Measurements from ENCODE around the gene FGF14. TPM values are rescaled to one million over a fixed set of nuclear protein-coding genes. Genes with fewer than 3 reads are reported as not detected.

FGF14 gene
- total RNA-seq, 2 experiments from 2014 or later, result not detected

- Mint-ChIP-seq H3K27ac (no peak overlapping the region), H3K4me1 (no peaks in the 10 kb centered on the region), H3K36me3 (ENCODE audit: low read depth) (no peaks in the 10 kb centered on the region), H3K27me3 (peaks cover 7% of the 10 kb centered on the region), H3K9me3 (ENCODE audit: low read depth) (no peaks in the 10 kb centered on the region), H3K4me3 (no peak overlapping the region)
- intact Hi-C loops (cut with DNase I, micrococcal nuclease), result no loop called here
- ATAC-seq (no peak), DNase-seq (no peak)
- ChIA-PET CTCF (no interaction called here), POLR2A (no interaction called here)
These were observed 165.0 kb downstream of the FGF14 start for GRCh38 chr13:102236830-102237229.

DNA sequence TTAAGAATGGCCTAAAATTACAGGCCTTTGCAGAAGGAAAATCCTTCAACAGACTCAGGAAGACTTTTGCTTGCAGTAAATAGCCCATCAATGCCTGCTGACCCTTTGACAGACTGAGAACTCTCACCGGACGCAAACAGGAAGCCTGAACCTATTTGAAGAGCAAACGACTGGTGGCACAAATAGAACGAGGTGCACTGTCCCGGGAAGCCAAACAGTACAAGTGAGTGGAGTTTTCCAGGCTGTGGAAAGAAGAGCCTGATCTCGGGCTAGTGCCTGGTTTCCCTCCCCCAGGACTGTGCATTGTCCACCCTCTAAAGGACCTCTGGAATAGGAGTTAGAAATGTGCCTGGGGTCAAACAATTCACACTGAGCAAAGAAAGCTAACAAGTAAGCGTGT, 165.5 kb downstream of the FGF14 start:
- POLR2A ChIA-PET, result interaction anchor here (0.6 kb wide), 1 partner anchor 412 kb away, joined by 3 read pairs; no protein-coding TSS in a partner anchor
- no peak for ATAC-seq
- Mint-ChIP-seq H3K9me3 (ENCODE audit: low read depth) (no peaks in the 10 kb centered on the region), H3K27ac (no peak overlapping the region), H3K4me1 (no peaks in the 10 kb centered on the region), H3K27me3 (peaks cover 7% of the 10 kb centered on the region), H3K36me3 (ENCODE audit: low read depth) (no peaks in the 10 kb centered on the region), H3K4me3 (no peak overlapping the region)
- no peak for DNase-seq
- intact Hi-C loops (cut with DNase I, micrococcal nuclease), result no loop called here
- CTCF ChIA-PET, result no interaction called here

- H3K27ac Mint-ChIP-seq, result no peak overlapping the region
- H3K4me3 Mint-ChIP-seq, result no peak overlapping the region
- ChIA-PET POLR2A (interaction anchor here (0.6 kb wide), 1 partner anchor 413 kb away, joined by 3 read pairs; no protein-coding TSS in a partner anchor), CTCF (no interaction called here)
- ATAC-seq (no peak), DNase-seq (no peak)
- peaks cover 7% of the 10 kb centered on the region for H3K27me3 Mint-ChIP-seq
- no peaks in the 10 kb centered on the region for H3K36me3 Mint-ChIP-seq (ENCODE audit: low read depth)
- H3K9me3 Mint-ChIP-seq (ENCODE audit: low read depth), result no peaks in the 10 kb centered on the region
- no peaks in the 10 kb centered on the region for H3K4me1 Mint-ChIP-seq
- intact Hi-C loops (cut with DNase I, micrococcal nuclease), result no loop called here
These were observed 166.2 kb downstream of the FGF14 start for GRCh38 chr13:102235689-102236088.

DNA sequence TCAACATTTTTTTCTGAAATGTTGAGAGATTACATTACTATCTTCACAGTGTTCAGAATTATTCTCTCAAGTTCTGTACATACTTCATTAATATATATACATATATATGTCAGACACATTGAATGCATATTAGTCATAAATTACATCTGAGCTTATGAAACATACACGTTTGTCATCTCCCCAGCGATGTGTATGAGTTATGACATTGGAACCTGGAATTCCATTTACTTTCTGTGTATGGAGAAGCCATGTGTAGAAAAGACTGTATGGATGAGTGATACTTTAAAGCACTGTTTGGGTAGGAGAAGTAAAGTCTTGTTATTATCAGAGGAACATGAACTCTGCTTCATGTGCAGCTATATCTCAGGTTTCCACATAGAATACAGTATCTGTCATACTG, 167.2 kb downstream of the FGF14 start:
- H3K27ac Mint-ChIP-seq, result no peak overlapping the region
- ChIA-PET POLR2A (no interaction called here), CTCF (no interaction called here)

GRCh38 chr13:102233566-102234208, 168.2 kb downstream of the FGF14 start:
- Mint-ChIP-seq H3K4me3 (no peak overlapping the region), H3K4me1 (no peaks in the 10 kb centered on the region), H3K9me3 (ENCODE audit: low read depth) (no peaks in the 10 kb centered on the region), H3K36me3 (ENCODE audit: low read depth) (no peaks in the 10 kb centered on the region), H3K27me3 (peaks cover 7% of the 10 kb centered on the region), H3K27ac (no peak overlapping the region)
- intact Hi-C loops (cut with DNase I, micrococcal nuclease), result no loop called here
- DNase-seq (no peak), ATAC-seq (peak; percentile 47)
- ChIA-PET CTCF (no interaction called here), POLR2A (no interaction called here)

More for the DNA sequence above, 167.2 kb downstream of the FGF14 start:
- Mint-ChIP-seq H3K27me3 (peaks cover 7% of the 10 kb centered on the region), H3K4me3 (no peak overlapping the region), H3K9me3 (ENCODE audit: low read depth) (no peaks in the 10 kb centered on the region), H3K36me3 (ENCODE audit: low read depth) (no peaks in the 10 kb centered on the region), H3K4me1 (no peaks in the 10 kb centered on the region)
- intact Hi-C loops (cut with DNase I, micrococcal nuclease), result no loop called here
- no peak for DNase-seq
- no peak for ATAC-seq

DNA sequence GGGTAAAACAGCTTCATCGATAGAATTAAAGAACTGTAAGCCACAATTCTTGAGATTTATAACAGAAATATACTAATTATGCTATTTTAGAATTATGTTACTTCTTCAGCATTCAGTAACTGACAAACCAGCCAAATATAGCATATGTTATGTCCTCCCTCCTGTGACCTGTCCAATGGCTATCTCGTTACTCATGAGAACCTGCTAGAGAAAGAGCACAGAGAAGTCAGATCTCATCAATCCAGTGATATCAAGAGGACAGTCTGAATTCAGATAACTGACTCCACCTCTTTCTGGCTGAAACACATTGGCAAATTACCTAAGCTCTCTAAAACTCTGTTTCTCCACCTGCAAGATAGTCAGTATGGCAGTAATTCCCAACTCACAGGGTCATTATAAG, 170.4 kb downstream of the FGF14 start:
- intact Hi-C loops (cut with DNase I, micrococcal nuclease), result no loop called here
- H3K4me1 Mint-ChIP-seq, result no peaks in the 10 kb centered on the region
- CTCF ChIA-PET, result interaction anchor here (1.2 kb wide), 1 partner anchor 19 kb away, joined by 5 read pairs; no protein-coding TSS in a partner anchor

GRCh38 chr13:102227741-102228140, 174.1 kb downstream of the FGF14 start:
- H3K4me3 Mint-ChIP-seq, result no peak overlapping the region
- intact Hi-C loops (cut with DNase I, micrococcal nuclease), result no loop called here

More for the DNA sequence above, 170.4 kb downstream of the FGF14 start:
- no peak overlapping the region for H3K4me3 Mint-ChIP-seq
- no peak overlapping the region for H3K27ac Mint-ChIP-seq
- no peak for DNase-seq
- H3K36me3 Mint-ChIP-seq (ENCODE audit: low read depth), result no peaks in the 10 kb centered on the region
- H3K9me3 Mint-ChIP-seq (ENCODE audit: low read depth), result no peaks in the 10 kb centered on the region
- peaks cover 12% of the 10 kb centered on the region for H3K27me3 Mint-ChIP-seq
- no peak for ATAC-seq
- POLR2A ChIA-PET, result no interaction called here

DNA sequence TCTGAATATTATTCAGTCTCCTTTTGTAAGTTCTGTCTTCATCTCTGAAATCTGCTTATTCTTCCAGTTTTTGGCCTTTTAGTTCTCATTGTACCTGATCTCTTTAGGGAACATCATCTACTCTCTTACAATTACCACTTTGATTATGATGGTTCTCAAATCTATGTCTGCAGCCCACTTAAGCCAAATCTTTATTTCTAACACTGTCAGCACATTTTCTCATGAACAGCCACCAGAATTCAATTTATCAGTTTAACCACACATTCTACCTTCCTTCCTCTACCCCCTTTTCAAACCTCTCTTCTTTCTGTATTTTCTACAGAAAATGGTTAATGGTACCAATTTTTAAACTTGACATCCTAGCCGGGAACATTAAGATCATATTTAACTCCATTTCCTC, 175.3 kb downstream of the FGF14 start:
- ATAC-seq, result no peak

More at GRCh38 chr13:102227741-102228140, 174.1 kb downstream of the FGF14 start:
- H3K36me3 Mint-ChIP-seq (ENCODE audit: low read depth), result no peaks in the 10 kb centered on the region
- peaks cover 9% of the 10 kb centered on the region for H3K27me3 Mint-ChIP-seq
- CTCF ChIA-PET, result no interaction called here
- ATAC-seq (no peak), DNase-seq (no peak)
- H3K9me3 Mint-ChIP-seq (ENCODE audit: low read depth), result no peaks in the 10 kb centered on the region
- POLR2A ChIA-PET, result no interaction called here
- H3K27ac Mint-ChIP-seq, result no peak overlapping the region
- no peaks in the 10 kb centered on the region for H3K4me1 Mint-ChIP-seq

GRCh38 chr13:102225892-102226291, 176.0 kb downstream of the FGF14 start:
- Mint-ChIP-seq H3K4me3 (no peak overlapping the region), H3K27ac (no peak overlapping the region), H3K4me1 (no peaks in the 10 kb centered on the region), H3K27me3 (peaks cover 9% of the 10 kb centered on the region), H3K9me3 (ENCODE audit: low read depth) (peaks cover 2% of the 10 kb centered on the region), H3K36me3 (ENCODE audit: low read depth) (no peaks in the 10 kb centered on the region)
- ATAC-seq (no peak), DNase-seq (no peak)
- intact Hi-C loops (cut with DNase I, micrococcal nuclease), result no loop called here
- ChIA-PET POLR2A (no interaction called here), CTCF (no interaction called here)

More for the DNA sequence above, 175.3 kb downstream of the FGF14 start:
- Mint-ChIP-seq H3K27me3 (peaks cover 9% of the 10 kb centered on the region), H3K36me3 (ENCODE audit: low read depth) (no peaks in the 10 kb centered on the region), H3K9me3 (ENCODE audit: low read depth) (peaks cover 2% of the 10 kb centered on the region), H3K4me3 (no peak overlapping the region), H3K4me1 (no peaks in the 10 kb centered on the region), H3K27ac (no peak overlapping the region)
- intact Hi-C loops (cut with DNase I, micrococcal nuclease), result no loop called here
- no peak for DNase-seq
- CTCF ChIA-PET, result no interaction called here
- POLR2A ChIA-PET, result no interaction called here

DNA sequence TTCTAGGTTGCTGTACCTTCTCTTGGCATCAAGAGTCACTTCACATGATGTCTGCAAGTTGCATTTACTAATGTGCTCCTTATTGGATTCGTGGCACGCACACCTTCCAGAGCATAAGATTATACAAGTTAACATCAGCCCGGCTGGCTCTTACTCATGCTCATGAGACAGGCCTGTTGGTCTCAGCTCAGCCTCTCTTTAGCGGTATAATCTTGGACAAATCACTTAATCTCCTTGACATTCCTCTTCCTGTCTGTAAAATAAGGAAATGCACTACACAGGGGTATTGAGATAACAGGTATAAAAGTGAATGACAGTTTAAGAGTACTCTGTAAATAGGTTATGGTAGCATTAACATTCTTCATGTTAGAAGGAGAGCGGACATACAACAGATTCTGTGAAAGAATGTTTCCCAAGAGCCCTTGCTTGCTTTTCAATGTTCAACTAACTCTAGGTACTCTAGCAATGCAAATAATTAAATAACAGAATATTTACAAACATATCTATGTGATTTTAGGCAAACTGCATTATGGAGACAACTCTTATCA, 181.1 kb downstream of the FGF14 start:
- Mint-ChIP-seq H3K27me3 (peaks cover 14% of the 10 kb centered on the region), H3K9me3 (ENCODE audit: low read depth) (peaks cover 2% of the 10 kb centered on the region), H3K27ac (no peak overlapping the region), H3K4me3 (no peak overlapping the region), H3K36me3 (ENCODE audit: low read depth) (no peaks in the 10 kb centered on the region), H3K4me1 (no peaks in the 10 kb centered on the region)
- ChIA-PET POLR2A (no interaction called here), CTCF (interaction anchor here (1.2 kb wide), 1 partner anchor 23 kb away, joined by 3 read pairs; no protein-coding TSS in a partner anchor)
- ATAC-seq (no peak), DNase-seq (no peak)
- intact Hi-C loops (cut with DNase I, micrococcal nuclease), result no loop called here

GRCh38 chr13:102214956-102215355, 186.9 kb downstream of the FGF14 start:
- H3K4me1 Mint-ChIP-seq, result no peaks in the 10 kb centered on the region
- ATAC-seq, result no peak
- no peak for DNase-seq
- H3K4me3 Mint-ChIP-seq, result no peak overlapping the region
- POLR2A ChIA-PET, result no interaction called here
- peaks cover 10% of the 10 kb centered on the region for H3K27me3 Mint-ChIP-seq
- H3K9me3 Mint-ChIP-seq (ENCODE audit: low read depth), result no peaks in the 10 kb centered on the region
- CTCF ChIA-PET, result no interaction called here
- H3K36me3 Mint-ChIP-seq (ENCODE audit: low read depth), result no peaks in the 10 kb centered on the region
- H3K27ac Mint-ChIP-seq, result no peak overlapping the region
- intact Hi-C loops (cut with DNase I, micrococcal nuclease), result no loop called here

DNA sequence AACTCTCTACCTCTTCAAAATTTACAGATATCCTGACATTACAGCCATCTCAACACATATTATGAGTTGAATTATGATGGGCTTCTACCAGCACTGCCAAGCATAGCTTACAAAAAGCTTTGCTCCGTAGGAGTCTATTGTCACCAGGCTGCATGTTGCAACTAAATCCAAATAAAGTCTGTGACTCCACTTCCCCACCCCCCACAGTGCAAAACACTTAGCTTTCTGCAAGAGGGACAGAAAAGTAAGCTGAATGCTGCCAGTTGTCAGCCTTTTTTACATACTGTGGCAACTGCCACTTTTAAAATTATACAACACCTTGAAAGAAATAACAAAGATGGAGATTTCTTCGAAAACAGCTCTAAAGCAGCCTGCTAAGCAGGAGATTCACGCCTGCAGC, 189.1 kb downstream of the FGF14 start:
- DNase-seq (no peak), ATAC-seq (no peak)
- Mint-ChIP-seq H3K9me3 (ENCODE audit: low read depth) (no peaks in the 10 kb centered on the region), H3K36me3 (ENCODE audit: low read depth) (no peaks in the 10 kb centered on the region), H3K27me3 (peaks cover 6% of the 10 kb centered on the region), H3K4me3 (no peak overlapping the region), H3K27ac (no peak overlapping the region), H3K4me1 (no peaks in the 10 kb centered on the region)
- ChIA-PET CTCF (interaction anchor here (1.7 kb wide), 1 partner anchor 19 kb away, joined by 5 read pairs; no protein-coding TSS in a partner anchor), POLR2A (no interaction called here)
- intact Hi-C loops (cut with DNase I, micrococcal nuclease), result no loop called here

All from activated CD4-positive, alpha-beta T cell treated with anti-CD3 and anti-CD28 coated beads for 36 hours (primary cell).